Body of pancreas (tissue), 4 donors: ENCODE measurements around the gene IGF2BP1. TPM values are rescaled to one million over a fixed set of nuclear protein-coding genes. Genes with fewer than 3 reads are reported as not detected.

ENCODE experiments used
- ATAC-seq: fragments of 150-250 bp; one replicate; pipeline ENCODE4 v1.9.1; 2016
- DNase-seq, 4 donors: peaks; one replicate each; pipeline ENCODE4 v3.0.0-alpha.2; 2019
- H3K27ac ChIP-seq, 4 donors: fragments of 200-600 bp; sonication (generic); 1 replicate in 3 of 4; 2 replicates in 1 of 4; pipeline versions ENCODE4 v1.5.1 to v1.6.1; 2016 to 2019; ENCODE audit warnings: mild to moderate bottlenecking in 1 of 4, mixed read lengths in 1 of 4, moderate library complexity in 1 of 4
- H3K27me3 ChIP-seq, 2 donors: fragments of 200-600 bp; sonication (generic); one replicate each; pipeline ENCODE4 v1.6.0; 2016; ENCODE audit warnings: mild to moderate bottlenecking in 1 of 2
- H3K36me3 ChIP-seq, 2 donors: fragments of 200-600 bp; sonication (generic); replicated peaks in 1 of 2; 2 replicates each; pipeline ENCODE4 v1.5.1; 2016; ENCODE audit warnings: low read depth in 2 of 2; ENCODE audit not compliant: insufficient read depth in 1 of 2
- H3K4me1 ChIP-seq: fragments of 200-600 bp; sonication (generic); one replicate; pipeline ENCODE4 v1.6.0; 2016
- H3K4me3 ChIP-seq, 2 donors: fragments of 200-600 bp; sonication (generic); 1 replicate in 1 of 2; 2 replicates in 1 of 2; pipeline ENCODE4 v1.5.1; 2016 to 2019
- H3K9me3 ChIP-seq, 3 donors: fragments of 200-600 bp; sonication (generic); 1 replicate in 2 of 3; 2 replicates in 1 of 3; pipeline ENCODE4 v1.5.1; 2016
- POLR2A ChIP-seq, 3 donors: fragments of 450-650 bp; IDR thresholded peaks; one replicate each; pipeline ENCODE4 v1.6.1; 2016; ENCODE audit warnings: antibody characterized with exemption in 3 of 3, mild to moderate bottlenecking in 2 of 3
- WGBS, 2 donors: methylation state at CpG; one replicate each; pipeline ENCODE4 v1.1.5; 2017; 5-methylcytosine and 5-hydroxymethylcytosine counted together
- intact Hi-C: fragments of 100-400 bp; cut with DNase I; formaldehyde crosslinking; loops from one replicate; pipeline ENCODE4 v1.15.1; 2023
- total RNA-seq, 2 donors: library from RNA; depleted of rRNA; stranded (reverse); fragments of >200 nt; gene quantifications; one replicate each; pipeline ENCODE4 v1.1.0, GENCODE V29; 2016
- TF ChIP-seq, protein P1 (sequence below), 7 experiments: fragments of 450-650 bp in 4 of 7; fragments of 200-600 bp in 3 of 7; sonication (generic) in 3 of 7; IDR thresholded peaks; one replicate each; pipeline ENCODE4 v1.5.1; 2016 to 2019; ENCODE audit warnings: antibody characterized with exemption in 7 of 7

The IGF2BP1 gene
- total RNA-seq, 2 donors from 2014 or later: not detected

DNA sequence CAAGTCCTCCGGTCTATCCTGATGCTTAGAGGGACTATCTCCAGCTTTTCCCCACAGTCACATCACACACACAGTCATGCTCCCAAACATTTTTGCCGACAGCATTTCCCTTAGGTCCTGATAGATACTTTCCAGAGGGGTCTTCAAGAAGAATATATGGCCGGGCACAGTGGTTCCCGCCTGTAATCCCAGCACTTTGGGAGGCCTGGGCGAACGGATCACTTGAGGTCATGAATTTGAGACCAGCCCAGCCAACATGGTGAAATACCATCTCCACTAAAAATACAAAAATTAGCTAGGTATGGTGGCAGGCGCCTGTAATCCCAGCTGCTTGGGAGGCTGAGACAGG is 24.5 kb upstream of the IGF2BP1 start:
- peaks cover 0 to 4% of the 10 kb centered on the region in 2 donors for H3K27me3 ChIP-seq
- ATAC-seq (no peak), DNase-seq (no peak)
- H3K27ac ChIP-seq: no peak overlapping the region
- H3K4me1 ChIP-seq: no peaks in the 10 kb centered on the region
- intact Hi-C loops: no loop called here
- H3K36me3 ChIP-seq: no peaks in the 10 kb centered on the region
- TF ChIP-seq POLR2A (IDR thresholded peaks at IDR 0.05): no peak
- TF ChIP-seq, protein P1, sequence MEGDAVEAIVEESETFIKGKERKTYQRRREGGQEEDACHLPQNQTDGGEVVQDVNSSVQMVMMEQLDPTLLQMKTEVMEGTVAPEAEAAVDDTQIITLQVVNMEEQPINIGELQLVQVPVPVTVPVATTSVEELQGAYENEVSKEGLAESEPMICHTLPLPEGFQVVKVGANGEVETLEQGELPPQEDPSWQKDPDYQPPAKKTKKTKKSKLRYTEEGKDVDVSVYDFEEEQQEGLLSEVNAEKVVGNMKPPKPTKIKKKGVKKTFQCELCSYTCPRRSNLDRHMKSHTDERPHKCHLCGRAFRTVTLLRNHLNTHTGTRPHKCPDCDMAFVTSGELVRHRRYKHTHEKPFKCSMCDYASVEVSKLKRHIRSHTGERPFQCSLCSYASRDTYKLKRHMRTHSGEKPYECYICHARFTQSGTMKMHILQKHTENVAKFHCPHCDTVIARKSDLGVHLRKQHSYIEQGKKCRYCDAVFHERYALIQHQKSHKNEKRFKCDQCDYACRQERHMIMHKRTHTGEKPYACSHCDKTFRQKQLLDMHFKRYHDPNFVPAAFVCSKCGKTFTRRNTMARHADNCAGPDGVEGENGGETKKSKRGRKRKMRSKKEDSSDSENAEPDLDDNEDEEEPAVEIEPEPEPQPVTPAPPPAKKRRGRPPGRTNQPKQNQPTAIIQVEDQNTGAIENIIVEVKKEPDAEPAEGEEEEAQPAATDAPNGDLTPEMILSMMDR (IDR thresholded peaks at IDR 0.05): no peak
- 54 to 65% methylated on average over 7 of the region's 7 CpGs for WGBS, 2 donors
- H3K4me3 ChIP-seq: no peak overlapping the region
- no peaks in the 10 kb centered on the region for H3K9me3 ChIP-seq

- peaks cover 0 to 4% of the 10 kb centered on the region in 2 donors for H3K27me3 ChIP-seq
- 39 to 48% methylated on average over 3 of the region's 3 CpGs for WGBS, 2 donors
- ATAC-seq (no peak), DNase-seq (no peak)
- no peak overlapping the region for H3K4me3 ChIP-seq
- H3K9me3 ChIP-seq: no peaks in the 10 kb centered on the region
- no peak overlapping the region for H3K27ac ChIP-seq
- intact Hi-C loops: no loop called here
- no peak for TF ChIP-seq POLR2A (IDR thresholded peaks at IDR 0.05)
- TF ChIP-seq, protein P1 (IDR thresholded peaks at IDR 0.05): no peak
- H3K36me3 ChIP-seq: no peaks in the 10 kb centered on the region
- H3K4me1 ChIP-seq: no peaks in the 10 kb centered on the region
These were observed 23.4 kb upstream of the IGF2BP1 start for GRCh38 chr17:48973806-48974205.

GRCh38 chr17:48981927-48982539 is 15.2 kb upstream of the IGF2BP1 start:
- H3K27me3 ChIP-seq: peaks cover 0 to 19% of the 10 kb centered on the region in 2 donors
- TF ChIP-seq, protein P1 (IDR thresholded peaks at IDR 0.05): no peak
- no peak for TF ChIP-seq POLR2A (IDR thresholded peaks at IDR 0.05)

DNA sequence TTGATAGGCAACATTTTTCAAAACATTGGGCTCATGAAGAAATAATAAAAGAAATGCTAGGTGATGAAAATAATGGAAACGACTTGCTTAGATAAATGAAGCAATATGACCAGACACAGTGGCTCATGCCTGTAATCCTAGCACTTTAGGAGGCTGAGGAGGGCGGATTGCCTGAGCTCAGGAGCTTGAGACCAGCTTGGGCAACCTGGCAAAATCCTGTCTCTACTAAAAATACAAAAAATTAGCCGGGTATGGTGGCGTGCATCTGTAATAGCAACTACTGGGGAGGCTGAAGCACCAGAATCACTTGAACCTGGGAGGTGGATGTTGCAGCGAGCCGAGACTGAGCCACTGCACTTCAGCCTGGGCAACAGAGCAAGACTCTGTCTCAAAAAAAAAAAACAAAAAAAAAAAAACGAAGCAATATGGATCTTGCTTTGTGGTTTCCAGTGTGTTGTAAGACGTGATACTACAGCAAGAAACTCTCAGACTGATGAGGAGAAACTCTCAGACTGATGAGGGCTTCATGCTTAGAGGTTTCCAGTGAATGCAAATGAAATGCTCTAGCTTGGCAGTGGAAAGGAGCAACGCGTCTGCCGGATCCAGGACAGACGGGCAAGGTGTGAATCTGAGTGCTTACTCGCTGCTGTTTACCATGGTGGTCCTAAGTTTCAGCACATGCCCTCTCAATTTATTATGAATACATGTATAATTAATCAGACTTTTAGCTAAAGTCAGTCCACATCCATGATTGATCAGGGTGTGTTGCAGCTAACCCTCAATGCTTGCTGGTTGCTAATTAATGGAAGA is 11.5 kb upstream of the IGF2BP1 start:
- H3K36me3 ChIP-seq: no peaks in the 10 kb centered on the region
- ATAC-seq: no peak
- no peak for DNase-seq
- H3K27ac ChIP-seq: no peak overlapping the region
- H3K9me3 ChIP-seq: peaks cover 0 to 9% (median 0%) of the 10 kb centered on the region in 3 donors
- H3K27me3 ChIP-seq: peaks cover 0 to 25% of the 10 kb centered on the region in 2 donors
- no peak overlapping the region for H3K4me3 ChIP-seq
- intact Hi-C loops: no loop called here
- no peaks in the 10 kb centered on the region for H3K4me1 ChIP-seq
- TF ChIP-seq, protein P1 (IDR thresholded peaks at IDR 0.05): no peak
- TF ChIP-seq POLR2A (IDR thresholded peaks at IDR 0.05): no peak
- 51 to 57% methylated on average over 13 of the region's 13 CpGs for WGBS, 2 donors

More at GRCh38 chr17:48981927-48982539, 15.2 kb upstream of the IGF2BP1 start:
- peaks cover 0 to 9% (median 0%) of the 10 kb centered on the region in 3 donors for H3K9me3 ChIP-seq
- intact Hi-C loops: no loop called here
- 63 to 64% methylated on average over 3 of the region's 3 CpGs for WGBS, 2 donors
- H3K36me3 ChIP-seq: no peaks in the 10 kb centered on the region
- H3K27ac ChIP-seq: no peak overlapping the region
- no peaks in the 10 kb centered on the region for H3K4me1 ChIP-seq
- DNase-seq (no peak), ATAC-seq (no peak)
- H3K4me3 ChIP-seq: no peak overlapping the region
